ENCODE measurements around the gene CD101. TPM values are rescaled to one million over a fixed set of nuclear protein-coding genes. Genes with fewer than 3 reads are reported as not detected.

Gene CD101
- total RNA-seq, 1 donor from 2014 or later = 0.10 TPM

GRCh38 chr1:117038236-117038635 is 36.7 kb downstream of the CD101 start:
- DNase-seq (ENCODE audit: low spot score) = no peak
- H3K9me3 Mint-ChIP-seq (ENCODE audit: unreplicated experiment) = no peaks in the 10 kb centered on the region

GRCh38 chr1:117044217-117044616 is 42.7 kb downstream of the CD101 start:
- DNase-seq (ENCODE audit: low spot score) = no peak
- Mint-ChIP-seq H3K27me3 (ENCODE audit: unreplicated experiment) (peaks cover 2% of the 10 kb centered on the region), H3K4me1 (ENCODE audit: unreplicated experiment) (peaks cover 9% of the 10 kb centered on the region), H3K9me3 (ENCODE audit: unreplicated experiment) (no peaks in the 10 kb centered on the region), H3K27ac (ENCODE audit: unreplicated experiment) (no peak overlapping the region), H3K4me3 (ENCODE audit: unreplicated experiment) (no peak overlapping the region), H3K36me3 (ENCODE audit: low read depth, unreplicated experiment) (no peaks in the 10 kb centered on the region)
- no peak for TF ChIP-seq CTCF (IDR thresholded peaks at IDR 0.05; ENCODE audit: unreplicated experiment)

More at GRCh38 chr1:117038236-117038635, 36.7 kb downstream of the CD101 start:
- no peak overlapping the region for H3K27ac Mint-ChIP-seq (ENCODE audit: unreplicated experiment)
- H3K27me3 Mint-ChIP-seq (ENCODE audit: unreplicated experiment) = no peaks in the 10 kb centered on the region
- H3K36me3 Mint-ChIP-seq (ENCODE audit: low read depth, unreplicated experiment) = no peaks in the 10 kb centered on the region
- TF ChIP-seq CTCF (IDR thresholded peaks at IDR 0.05; ENCODE audit: unreplicated experiment) = no peak
- H3K4me1 Mint-ChIP-seq (ENCODE audit: unreplicated experiment) = peaks cover 17% of the 10 kb centered on the region
- H3K4me3 Mint-ChIP-seq (ENCODE audit: unreplicated experiment) = no peak overlapping the region

GRCh38 chr1:117045644-117046043 is 44.1 kb downstream of the CD101 start:
- peaks cover 2% of the 10 kb centered on the region for H3K27me3 Mint-ChIP-seq (ENCODE audit: unreplicated experiment)
- no peak for TF ChIP-seq CTCF (IDR thresholded peaks at IDR 0.05; ENCODE audit: unreplicated experiment)
- H3K4me1 Mint-ChIP-seq (ENCODE audit: unreplicated experiment) = peaks cover 9% of the 10 kb centered on the region
- no peak overlapping the region for H3K4me3 Mint-ChIP-seq (ENCODE audit: unreplicated experiment)
- H3K36me3 Mint-ChIP-seq (ENCODE audit: low read depth, unreplicated experiment) = no peaks in the 10 kb centered on the region
- H3K9me3 Mint-ChIP-seq (ENCODE audit: unreplicated experiment) = no peaks in the 10 kb centered on the region
- DNase-seq (ENCODE audit: low spot score) = no peak
- H3K27ac Mint-ChIP-seq (ENCODE audit: unreplicated experiment) = no peak overlapping the region

- H3K9me3 Mint-ChIP-seq (ENCODE audit: unreplicated experiment) = no peaks in the 10 kb centered on the region
- H3K27ac Mint-ChIP-seq (ENCODE audit: unreplicated experiment) = no peak overlapping the region
- H3K4me1 Mint-ChIP-seq (ENCODE audit: unreplicated experiment) = peaks cover 9% of the 10 kb centered on the region
- no peaks in the 10 kb centered on the region for H3K36me3 Mint-ChIP-seq (ENCODE audit: low read depth, unreplicated experiment)
- H3K4me3 Mint-ChIP-seq (ENCODE audit: unreplicated experiment) = no peak overlapping the region
- H3K27me3 Mint-ChIP-seq (ENCODE audit: unreplicated experiment) = peaks cover 2% of the 10 kb centered on the region
- no peak for DNase-seq (ENCODE audit: low spot score)
- TF ChIP-seq CTCF (IDR thresholded peaks at IDR 0.05; ENCODE audit: unreplicated experiment) = no peak
Observed at GRCh38 chr1:117046781-117047180, 45.2 kb downstream of the CD101 start.

- H3K4me3 Mint-ChIP-seq (ENCODE audit: unreplicated experiment) = no peak overlapping the region
- no peak for TF ChIP-seq CTCF (IDR thresholded peaks at IDR 0.05; ENCODE audit: unreplicated experiment)
- no peak overlapping the region for H3K27ac Mint-ChIP-seq (ENCODE audit: unreplicated experiment)
- no peaks in the 10 kb centered on the region for H3K9me3 Mint-ChIP-seq (ENCODE audit: unreplicated experiment)
- peaks cover 2% of the 10 kb centered on the region for H3K27me3 Mint-ChIP-seq (ENCODE audit: unreplicated experiment)
- no peak for DNase-seq (ENCODE audit: low spot score)
- H3K36me3 Mint-ChIP-seq (ENCODE audit: low read depth, unreplicated experiment) = no peaks in the 10 kb centered on the region
- peaks cover 9% of the 10 kb centered on the region for H3K4me1 Mint-ChIP-seq (ENCODE audit: unreplicated experiment)
Observed at GRCh38 chr1:117047271-117047670, 45.7 kb downstream of the CD101 start.

Measured in endothelial cell (in vitro differentiated cells).